Body of pancreas (tissue), 4 donors: ENCODE results near the gene ITIH5.

Source experiments
- CTCF ChIP-seq, 7 experiments: fragments of 450-650 bp in 4 of 7; fragments of 200-600 bp in 3 of 7; sonication (generic) in 3 of 7; IDR thresholded peaks; one replicate each; pipeline ENCODE4 v1.5.1; 2016 to 2019; ENCODE audit warnings: antibody characterized with exemption in 7 of 7
- POLR2A ChIP-seq, 3 donors: fragments of 450-650 bp; IDR thresholded peaks; one replicate each; pipeline ENCODE4 v1.6.1; 2016; ENCODE audit warnings: antibody characterized with exemption in 3 of 3, mild to moderate bottlenecking in 2 of 3

GRCh38 chr10:7703140-7703539 is 36.4 kb upstream of the ITIH5 start, which contains the start of gene ITIH2:
- TF ChIP-seq CTCF (IDR thresholded peaks at IDR 0.05) (no peak), POLR2A (IDR thresholded peaks at IDR 0.05) (no peak)
